Activated B cell treated with CpG ODN at 0.5 μM for 24 hours (primary cell): ENCODE results near the gene AK4. TPM values are rescaled to one million over a fixed set of nuclear protein-coding genes. Genes with fewer than 3 reads are reported as not detected.

Experiments used
- ATAC-seq: fragments of 200-7000 bp; cut with Tn5 transposase; one replicate; pipeline ENCODE4 v1.10.0; 2021; ENCODE audit warnings: low read depth, mild to moderate bottlenecking, moderate library complexity
- CTCF ChIA-PET: fragments of 350-600 bp; sonication (Branson Sonifier 250); formaldehyde crosslinking; loops from one replicate; lab custom pipeline; 2021; ENCODE audit warnings: antibody characterized with exemption; lab: Charles Lee
- POLR2A ChIA-PET: fragments of 350-600 bp; sonication (Branson Sonifier 250); formaldehyde crosslinking; loops from one replicate; lab custom pipeline; 2021; ENCODE audit warnings: antibody characterized with exemption; lab: Charles Lee
- DNase-seq: peaks from one replicate; pipeline ENCODE4 v3.0.0; 2022
- H3K27ac Mint-ChIP-seq: one replicate; pipeline ENCODE4 v1.8.0; 2020; ENCODE audit warnings: mixed read lengths
- H3K27me3 Mint-ChIP-seq: one replicate; pipeline ENCODE4 v1.8.0; 2021; ENCODE audit warnings: mixed read lengths
- H3K36me3 Mint-ChIP-seq: one replicate; pipeline ENCODE4 v1.8.0; 2021; ENCODE audit warnings: low read depth, mixed read lengths
- H3K4me1 Mint-ChIP-seq: one replicate; pipeline ENCODE4 v1.8.0; 2021; ENCODE audit warnings: mixed read lengths
- H3K4me3 Mint-ChIP-seq: one replicate; pipeline ENCODE4 v1.8.0; 2020; ENCODE audit warnings: mild to moderate bottlenecking, mixed read lengths
- H3K9me3 Mint-ChIP-seq: one replicate; pipeline ENCODE4 v1.8.0; 2020; ENCODE audit warnings: mixed read lengths
- CTCF ChIP-seq: fragments of 200-600 bp; IDR thresholded peaks from one replicate; pipeline ENCODE4 v1.8.0; 2022; ENCODE audit warnings: antibody characterized with exemption, mild to moderate bottlenecking
- intact Hi-C: fragments of 100-400 bp; cut with micrococcal nuclease; formaldehyde crosslinking; loops from one replicate; pipeline ENCODE4 v1.15.1; 2024
- total RNA-seq: library from RNA; stranded (reverse); gene quantifications from 2 replicates; pipeline ENCODE4 v1.2.3, GENCODE V29; 2022

Gene AK4
- total RNA-seq, 1 donor from 2014 or later = 1.8 TPM

- intact Hi-C loops = no loop called here
- DNase-seq (no peak), ATAC-seq (no peak)
- Mint-ChIP-seq H3K4me3 (no peak overlapping the region), H3K27ac (no peak overlapping the region), H3K9me3 (no peaks in the 10 kb centered on the region), H3K36me3 (no peaks in the 10 kb centered on the region), H3K27me3 (peaks cover 7% of the 10 kb centered on the region), H3K4me1 (no peaks in the 10 kb centered on the region)
- TF ChIP-seq CTCF = no peak
- ChIA-PET POLR2A (no interaction called here), CTCF (no interaction called here)
Observed at GRCh38 chr1:65197636-65198035, 49.6 kb downstream of the AK4 start.

- no peaks in the 10 kb centered on the region for H3K4me1 Mint-ChIP-seq
- H3K27me3 Mint-ChIP-seq = peaks cover 7% of the 10 kb centered on the region
- DNase-seq (no peak), ATAC-seq (no peak)
- intact Hi-C loops = no loop called here
- no peak overlapping the region for H3K4me3 Mint-ChIP-seq
- no peak overlapping the region for H3K27ac Mint-ChIP-seq
- TF ChIP-seq CTCF = no peak
- ChIA-PET POLR2A (no interaction called here), CTCF (no interaction called here)
- H3K9me3 Mint-ChIP-seq = no peaks in the 10 kb centered on the region
- H3K36me3 Mint-ChIP-seq = no peaks in the 10 kb centered on the region
Observed at GRCh38 chr1:65198096-65198495, 50.1 kb downstream of the AK4 start.

DNA sequence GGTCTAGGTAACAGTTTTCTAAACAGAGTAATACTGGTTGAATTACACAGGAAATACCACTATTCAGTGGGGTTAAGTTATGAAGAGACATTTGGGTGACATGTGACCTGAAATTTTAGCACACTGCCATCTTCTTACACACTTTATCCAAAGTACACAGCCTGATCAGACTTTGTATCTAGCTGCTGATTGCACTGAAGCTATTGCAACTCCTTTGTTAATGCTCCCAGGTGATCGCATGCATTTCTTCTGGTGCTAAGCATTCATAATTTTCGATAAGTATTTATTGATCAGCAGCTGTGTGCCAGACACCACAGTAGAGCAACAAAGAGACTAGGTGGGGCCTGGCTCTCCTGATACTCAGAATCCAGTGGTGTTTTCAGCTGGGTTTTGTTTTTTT lies 52.4 kb downstream of the AK4 start:
- Mint-ChIP-seq H3K27ac (no peak overlapping the region), H3K4me1 (no peaks in the 10 kb centered on the region), H3K36me3 (no peaks in the 10 kb centered on the region), H3K9me3 (no peaks in the 10 kb centered on the region), H3K4me3 (no peak overlapping the region), H3K27me3 (peaks cover 7% of the 10 kb centered on the region)
- POLR2A ChIA-PET = no interaction called here
- CTCF ChIA-PET = no interaction called here
- ATAC-seq (no peak), DNase-seq (no peak)
- intact Hi-C loops = no loop called here
- TF ChIP-seq CTCF = no peak

DNA sequence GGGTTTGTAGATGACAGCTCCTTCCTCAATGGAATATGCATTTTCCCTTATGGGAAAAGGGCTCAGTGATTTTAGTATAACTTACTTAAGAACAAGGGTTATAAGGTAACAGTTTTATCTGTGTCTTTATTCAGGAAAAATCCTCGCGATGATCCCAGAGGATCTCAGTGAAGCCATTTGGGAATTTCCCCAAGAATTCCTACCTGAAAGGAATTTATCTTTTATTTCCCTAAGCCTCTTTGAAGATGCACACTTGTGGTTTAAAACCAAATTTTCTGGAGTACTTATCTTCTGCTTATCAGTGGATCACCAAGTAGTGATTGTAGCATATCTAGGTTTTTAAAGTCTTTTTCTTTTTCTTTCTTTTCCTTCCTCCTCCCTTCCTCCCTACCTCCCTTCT lies 58.8 kb downstream of the AK4 start:
- ChIA-PET CTCF (interaction anchor here (0.6 kb wide), 1 partner anchor 509 kb away, joined by 3 read pairs; no protein-coding TSS in a partner anchor), POLR2A (no interaction called here)
- Mint-ChIP-seq H3K36me3 (no peaks in the 10 kb centered on the region), H3K4me1 (peaks cover 5% of the 10 kb centered on the region), H3K4me3 (no peak overlapping the region), H3K9me3 (no peaks in the 10 kb centered on the region), H3K27me3 (no peaks in the 10 kb centered on the region), H3K27ac (no peak overlapping the region)
- no peak for TF ChIP-seq CTCF
- intact Hi-C loops = loop anchor here (5.0 kb wide), 1 partner anchor 940 kb away; no protein-coding TSS in a partner anchor
- DNase-seq (no peak), ATAC-seq (no peak)

GRCh38 chr1:65207317-65207716 lies 59.3 kb downstream of the AK4 start:
- DNase-seq (no peak), ATAC-seq (no peak)
- peaks cover 5% of the 10 kb centered on the region for H3K4me1 Mint-ChIP-seq
- ChIA-PET POLR2A (no interaction called here), CTCF (interaction anchor here (0.6 kb wide), 1 partner anchor 509 kb away, joined by 3 read pairs; no protein-coding TSS in a partner anchor)
- no peak for TF ChIP-seq CTCF
- H3K9me3 Mint-ChIP-seq = no peaks in the 10 kb centered on the region
- no peak overlapping the region for H3K27ac Mint-ChIP-seq
- intact Hi-C loops = loop anchor here (5.0 kb wide), 1 partner anchor 940 kb away; no protein-coding TSS in a partner anchor
- no peaks in the 10 kb centered on the region for H3K27me3 Mint-ChIP-seq
- H3K4me3 Mint-ChIP-seq = no peak overlapping the region
- H3K36me3 Mint-ChIP-seq = no peaks in the 10 kb centered on the region
